ENCODE data around the gene ARF1. TPM values are rescaled to one million over a fixed set of nuclear protein-coding genes. Genes with fewer than 3 reads are reported as not detected.
A peak's percentile ranks its signal among the peaks of the same experiment; 100 is the strongest.

ARF1 gene
- total and polyA plus RNA-seq, 2 of the 13 experiments (the other 11 are each of a cell fraction or from before 2014, with no cell fraction given), result 186 to 327 TPM

DNA sequence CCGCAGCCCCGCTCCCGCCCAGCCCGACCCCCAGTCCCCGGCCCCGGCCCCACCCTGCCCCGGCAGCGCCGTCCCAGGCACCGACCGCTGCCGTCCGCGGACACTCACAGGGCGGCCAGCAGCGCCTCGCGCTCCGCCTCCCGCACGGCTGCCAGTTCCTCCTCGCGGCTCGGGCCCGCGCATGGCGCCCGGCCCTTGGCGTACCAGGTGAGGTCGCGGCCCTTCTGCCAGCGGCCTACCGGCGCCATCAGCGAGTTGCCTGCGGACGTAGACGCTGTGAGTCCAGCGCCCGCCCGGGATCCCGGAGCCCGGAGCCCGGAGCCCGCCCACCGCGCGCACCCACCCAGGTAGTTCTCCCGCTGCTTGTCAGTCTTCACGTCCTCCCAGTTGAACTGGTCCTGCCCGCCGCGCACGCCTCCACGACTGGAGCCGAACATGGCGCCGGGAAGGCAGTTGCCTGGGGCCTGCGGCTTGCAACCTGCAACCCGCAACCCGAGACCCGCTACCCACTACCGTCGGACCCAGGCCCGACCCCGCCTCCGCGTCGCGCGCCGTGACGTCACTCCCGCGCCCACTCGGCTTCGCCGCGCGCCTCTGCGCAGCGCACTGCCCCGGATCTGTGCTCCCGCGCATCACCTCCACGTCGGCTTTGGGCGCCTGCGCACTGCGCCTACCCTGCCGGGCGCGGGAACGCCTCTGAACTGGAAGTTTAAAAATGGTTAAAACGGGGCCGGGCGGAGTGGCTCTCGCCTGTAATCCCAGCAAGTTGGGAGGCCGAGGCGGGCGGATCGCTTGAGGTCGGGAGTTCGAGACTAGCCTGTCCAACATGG lies 20.5 kb downstream of the ARF1 start, which contains the start of gene C1orf35 (continued):
- TF ChIP-seq ERF (CRISPR knock-in tag; IDR thresholded peaks at IDR 0.05) (peak; percentile 86), PCBP1 (IDR thresholded peaks at IDR 0.05; ENCODE audit: borderline replicate concordance, low read depth, low read length) (0 out of 2 replicates have a peak, but pooled peaks have one; percentile 34), CREM (IDR thresholded peaks at IDR 0.05) (peak; percentile 88), CREM (CRISPR knock-in tag; IDR thresholded peaks at IDR 0.05) (peak; percentile 88), MAFF (IDR thresholded peaks at IDR 0.05; ENCODE audit: low read depth, low read length) (no peak), ZKSCAN8 (CRISPR knock-in tag; IDR thresholded peaks at IDR 0.05; ENCODE audit: borderline replicate concordance) (peak; percentile 54; the same call in 1 of the 2 replicates), FOXK1 (CRISPR knock-in tag; IDR thresholded peaks at IDR 0.05; ENCODE audit: borderline replicate concordance, low read depth) (peak; percentile 89), KDM5B (CRISPR knock-in tag; IDR thresholded peaks at IDR 0.05; ENCODE audit: borderline replicate concordance) (peak; percentile 54; the same call in 1 of the 2 replicates), CBFB (CRISPR knock-in tag; IDR thresholded peaks at IDR 0.05) (peak; percentile 67), CHD4 (IDR thresholded peaks at IDR 0.05; ENCODE audit: borderline replicate concordance, low read length) (no peak), ATAD3A (CRISPR knock-in tag; IDR thresholded peaks at IDR 0.05) (no peak), ZNF253 (CRISPR knock-in tag; IDR thresholded peaks at IDR 0.05; ENCODE audit: borderline replicate concordance) (peak; percentile 90)
- TF ChIP-seq, protein P1, sequence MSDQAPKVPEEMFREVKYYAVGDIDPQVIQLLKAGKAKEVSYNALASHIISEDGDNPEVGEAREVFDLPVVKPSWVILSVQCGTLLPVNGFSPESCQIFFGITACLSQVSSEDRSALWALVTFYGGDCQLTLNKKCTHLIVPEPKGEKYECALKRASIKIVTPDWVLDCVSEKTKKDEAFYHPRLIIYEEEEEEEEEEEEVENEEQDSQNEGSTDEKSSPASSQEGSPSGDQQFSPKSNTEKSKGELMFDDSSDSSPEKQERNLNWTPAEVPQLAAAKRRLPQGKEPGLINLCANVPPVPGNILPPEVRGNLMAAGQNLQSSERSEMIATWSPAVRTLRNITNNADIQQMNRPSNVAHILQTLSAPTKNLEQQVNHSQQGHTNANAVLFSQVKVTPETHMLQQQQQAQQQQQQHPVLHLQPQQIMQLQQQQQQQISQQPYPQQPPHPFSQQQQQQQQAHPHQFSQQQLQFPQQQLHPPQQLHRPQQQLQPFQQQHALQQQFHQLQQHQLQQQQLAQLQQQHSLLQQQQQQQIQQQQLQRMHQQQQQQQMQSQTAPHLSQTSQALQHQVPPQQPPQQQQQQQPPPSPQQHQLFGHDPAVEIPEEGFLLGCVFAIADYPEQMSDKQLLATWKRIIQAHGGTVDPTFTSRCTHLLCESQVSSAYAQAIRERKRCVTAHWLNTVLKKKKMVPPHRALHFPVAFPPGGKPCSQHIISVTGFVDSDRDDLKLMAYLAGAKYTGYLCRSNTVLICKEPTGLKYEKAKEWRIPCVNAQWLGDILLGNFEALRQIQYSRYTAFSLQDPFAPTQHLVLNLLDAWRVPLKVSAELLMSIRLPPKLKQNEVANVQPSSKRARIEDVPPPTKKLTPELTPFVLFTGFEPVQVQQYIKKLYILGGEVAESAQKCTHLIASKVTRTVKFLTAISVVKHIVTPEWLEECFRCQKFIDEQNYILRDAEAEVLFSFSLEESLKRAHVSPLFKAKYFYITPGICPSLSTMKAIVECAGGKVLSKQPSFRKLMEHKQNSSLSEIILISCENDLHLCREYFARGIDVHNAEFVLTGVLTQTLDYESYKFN (CRISPR knock-in tag; conservative IDR thresholded peaks at IDR 0.05), result peak; percentile 39; the same call in 1 of the 2 replicates
- TF ChIP-seq, protein P2, sequence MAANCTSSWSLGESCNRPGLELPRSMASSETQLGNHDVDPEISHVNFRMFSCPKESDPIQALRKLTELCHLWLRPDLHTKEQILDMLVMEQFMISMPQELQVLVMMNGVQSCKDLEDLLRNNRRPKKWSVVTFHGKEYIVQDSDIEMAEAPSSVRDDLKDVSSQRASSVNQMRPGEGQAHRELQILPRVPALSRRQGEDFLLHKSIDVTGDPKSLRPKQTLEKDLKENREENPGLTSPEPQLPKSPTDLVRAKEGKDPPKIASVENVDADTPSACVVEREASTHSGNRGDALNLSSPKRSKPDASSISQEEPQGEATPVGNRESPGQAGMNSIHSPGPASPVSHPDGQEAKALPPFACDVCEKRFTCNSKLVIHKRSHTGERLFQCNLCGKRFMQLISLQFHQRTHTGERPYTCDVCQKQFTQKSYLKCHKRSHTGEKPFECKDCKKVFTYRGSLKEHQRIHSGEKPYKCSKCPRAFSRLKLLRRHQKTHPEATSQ (CRISPR knock-in tag; IDR thresholded peaks at IDR 0.05; ENCODE audit: borderline replicate concordance), result 0 out of 2 replicates have a peak, but pooled peaks have one; percentile 51
- TF ChIP-seq, protein P3, sequence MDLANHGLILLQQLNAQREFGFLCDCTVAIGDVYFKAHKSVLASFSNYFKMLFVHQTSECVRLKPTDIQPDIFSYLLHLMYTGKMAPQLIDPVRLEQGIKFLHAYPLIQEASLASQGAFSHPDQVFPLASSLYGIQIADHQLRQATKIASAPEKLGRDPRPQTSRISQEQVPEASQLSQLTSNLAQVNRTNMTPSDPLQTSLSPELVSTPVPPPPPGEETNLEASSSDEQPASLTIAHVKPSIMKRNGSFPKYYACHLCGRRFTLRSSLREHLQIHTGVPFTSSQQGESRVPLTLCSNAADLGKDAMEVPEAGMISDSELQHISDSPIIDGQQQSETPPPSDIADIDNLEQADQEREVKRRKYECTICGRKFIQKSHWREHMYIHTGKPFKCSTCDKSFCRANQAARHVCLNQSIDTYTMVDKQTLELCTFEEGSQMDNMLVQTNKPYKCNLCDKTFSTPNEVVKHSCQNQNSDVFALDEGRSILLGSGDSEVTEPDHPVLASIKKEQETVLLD (CRISPR knock-in tag; IDR thresholded peaks at IDR 0.05; ENCODE audit: low read depth), result peak; percentile 72
- TF ChIP-seq, protein P4, sequence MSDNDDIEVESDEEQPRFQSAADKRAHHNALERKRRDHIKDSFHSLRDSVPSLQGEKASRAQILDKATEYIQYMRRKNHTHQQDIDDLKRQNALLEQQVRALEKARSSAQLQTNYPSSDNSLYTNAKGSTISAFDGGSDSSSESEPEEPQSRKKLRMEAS (IDR thresholded peaks at IDR 0.05), result peak; percentile 96
- TF ChIP-seq, protein P5, sequence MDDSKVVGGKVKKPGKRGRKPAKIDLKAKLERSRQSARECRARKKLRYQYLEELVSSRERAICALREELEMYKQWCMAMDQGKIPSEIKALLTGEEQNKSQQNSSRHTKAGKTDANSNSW (CRISPR knock-in tag; IDR thresholded peaks at IDR 0.05; ENCODE audit: borderline replicate concordance), result no peak; the same call in 1 of the 2 replicates
- TF ChIP-seq, protein P6, sequence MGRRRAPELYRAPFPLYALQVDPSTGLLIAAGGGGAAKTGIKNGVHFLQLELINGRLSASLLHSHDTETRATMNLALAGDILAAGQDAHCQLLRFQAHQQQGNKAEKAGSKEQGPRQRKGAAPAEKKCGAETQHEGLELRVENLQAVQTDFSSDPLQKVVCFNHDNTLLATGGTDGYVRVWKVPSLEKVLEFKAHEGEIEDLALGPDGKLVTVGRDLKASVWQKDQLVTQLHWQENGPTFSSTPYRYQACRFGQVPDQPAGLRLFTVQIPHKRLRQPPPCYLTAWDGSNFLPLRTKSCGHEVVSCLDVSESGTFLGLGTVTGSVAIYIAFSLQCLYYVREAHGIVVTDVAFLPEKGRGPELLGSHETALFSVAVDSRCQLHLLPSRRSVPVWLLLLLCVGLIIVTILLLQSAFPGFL (CRISPR knock-in tag; IDR thresholded peaks at IDR 0.05), result no peak; the same call in 1 of the 2 replicates
- TF ChIP-seq, protein P7, sequence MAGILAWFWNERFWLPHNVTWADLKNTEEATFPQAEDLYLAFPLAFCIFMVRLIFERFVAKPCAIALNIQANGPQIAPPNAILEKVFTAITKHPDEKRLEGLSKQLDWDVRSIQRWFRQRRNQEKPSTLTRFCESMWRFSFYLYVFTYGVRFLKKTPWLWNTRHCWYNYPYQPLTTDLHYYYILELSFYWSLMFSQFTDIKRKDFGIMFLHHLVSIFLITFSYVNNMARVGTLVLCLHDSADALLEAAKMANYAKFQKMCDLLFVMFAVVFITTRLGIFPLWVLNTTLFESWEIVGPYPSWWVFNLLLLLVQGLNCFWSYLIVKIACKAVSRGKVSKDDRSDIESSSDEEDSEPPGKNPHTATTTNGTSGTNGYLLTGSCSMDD (CRISPR knock-in tag; IDR thresholded peaks at IDR 0.05), result 0 out of 2 replicates have a peak, but pooled peaks have one; percentile 56
